ENCODE data around the gene LZTR1. TPM values are rescaled to one million over a fixed set of nuclear protein-coding genes. Genes with fewer than 3 reads are reported as not detected.
A peak's percentile ranks its signal among the peaks of the same experiment; 100 is the strongest.

The LZTR1 gene
- total RNA-seq, 1 donor from 2014 or later, result 51.6 TPM

- peaks cover 33% of the 10 kb centered on the region for H3K36me3 ChIP-seq
- H3K27me3 ChIP-seq (ENCODE audit: low read depth), result no peaks in the 10 kb centered on the region
- H3K4me1 ChIP-seq, result peaks cover 33% of the 10 kb centered on the region
- ATAC-seq (no peak), DNase-seq (no peak)
- H3K4me3 ChIP-seq, result peak overlapping the region; percentile 90
- intact Hi-C loops (cut with DNase I), result no loop called here
- TF ChIP-seq CTCF (IDR thresholded peaks at IDR 0.05), result no peak
- H3K27ac ChIP-seq, result peak overlapping the region; percentile 92
- H3K9me3 ChIP-seq, result peaks cover 4% of the 10 kb centered on the region
Measured at GRCh38 chr22:20983081-20983771, 1.1 kb downstream of the LZTR1 start.

- Histone ChIP-seq H3K27ac (no peak overlapping the region), H3K36me3 (peaks cover 47% of the 10 kb centered on the region), H3K27me3 (ENCODE audit: low read depth) (no peaks in the 10 kb centered on the region), H3K4me3 (no peak overlapping the region), H3K4me1 (peaks cover 19% of the 10 kb centered on the region), H3K9me3 (no peaks in the 10 kb centered on the region)
- ATAC-seq (no peak), DNase-seq (no peak)
- intact Hi-C loops (cut with DNase I), result no loop called here
- TF ChIP-seq CTCF (IDR thresholded peaks at IDR 0.05), result no peak
Measured at GRCh38 chr22:20985720-20986119, 3.6 kb downstream of the LZTR1 start.

- H3K27ac ChIP-seq, result no peak overlapping the region
- no peaks in the 10 kb centered on the region for H3K27me3 ChIP-seq (ENCODE audit: low read depth)
- no peaks in the 10 kb centered on the region for H3K9me3 ChIP-seq
- ATAC-seq (no peak), DNase-seq (no peak)
- H3K4me3 ChIP-seq, result no peak overlapping the region
- intact Hi-C loops (cut with DNase I), result no loop called here
- H3K4me1 ChIP-seq, result peaks cover 12% of the 10 kb centered on the region
- no peak for TF ChIP-seq CTCF (IDR thresholded peaks at IDR 0.05)
- H3K36me3 ChIP-seq, result peaks cover 54% of the 10 kb centered on the region
Measured at GRCh38 chr22:20986365-20986764, 4.3 kb downstream of the LZTR1 start.

GRCh38 chr22:20987375-20987774 lies 5.3 kb downstream of the LZTR1 start:
- no peak for TF ChIP-seq CTCF (IDR thresholded peaks at IDR 0.05)
- Histone ChIP-seq H3K27me3 (ENCODE audit: low read depth) (no peaks in the 10 kb centered on the region), H3K4me3 (no peak overlapping the region), H3K27ac (no peak overlapping the region), H3K4me1 (peaks cover 9% of the 10 kb centered on the region), H3K9me3 (no peaks in the 10 kb centered on the region), H3K36me3 (peaks cover 64% of the 10 kb centered on the region)
- no peak for ATAC-seq
- no peak for DNase-seq
- intact Hi-C loops (cut with DNase I), result no loop called here

- intact Hi-C loops (cut with DNase I), result no loop called here
- H3K27me3 ChIP-seq (ENCODE audit: low read depth), result no peaks in the 10 kb centered on the region
- no peak overlapping the region for H3K4me3 ChIP-seq
- TF ChIP-seq CTCF (IDR thresholded peaks at IDR 0.05), result no peak
- DNase-seq, result no peak
- no peak overlapping the region for H3K27ac ChIP-seq
- ATAC-seq, result no peak
- H3K36me3 ChIP-seq, result peaks cover 78% of the 10 kb centered on the region
- no peaks in the 10 kb centered on the region for H3K4me1 ChIP-seq
- no peaks in the 10 kb centered on the region for H3K9me3 ChIP-seq
Measured at GRCh38 chr22:20988573-20989322, 6.7 kb downstream of the LZTR1 start.
